GM21786 (cell line): Measurements from ENCODE around the gene DTX1.

Experiments
- ATAC-seq: cut with Tn5 transposase; IDR thresholded peaks from one replicate; pipeline ENCODE4 v1.9.1; 2021; ENCODE audit not compliant: unreplicated experiment

Gene DTX1

GRCh38 chr12:113055594-113056380 is 743 bp upstream of the DTX1 start:
- no peak for ATAC-seq

GRCh38 chr12:113056381-113056630 is 224 bp upstream of the DTX1 start:
- ATAC-seq: no peak

GRCh38 chr12:113057565-113058485 is 1.3 kb downstream of the DTX1 start:
- ATAC-seq: no peak

- no peak for ATAC-seq
Observed at GRCh38 chr12:113058553-113058952, 2.0 kb downstream of the DTX1 start.

- no peak for ATAC-seq
Observed at GRCh38 chr12:113059071-113059595, 2.6 kb downstream of the DTX1 start.

GRCh38 chr12:113060336-113060960 is 3.9 kb downstream of the DTX1 start:
- no peak for ATAC-seq

GRCh38 chr12:113061061-113061694 is 4.6 kb downstream of the DTX1 start:
- ATAC-seq: no peak

DNA sequence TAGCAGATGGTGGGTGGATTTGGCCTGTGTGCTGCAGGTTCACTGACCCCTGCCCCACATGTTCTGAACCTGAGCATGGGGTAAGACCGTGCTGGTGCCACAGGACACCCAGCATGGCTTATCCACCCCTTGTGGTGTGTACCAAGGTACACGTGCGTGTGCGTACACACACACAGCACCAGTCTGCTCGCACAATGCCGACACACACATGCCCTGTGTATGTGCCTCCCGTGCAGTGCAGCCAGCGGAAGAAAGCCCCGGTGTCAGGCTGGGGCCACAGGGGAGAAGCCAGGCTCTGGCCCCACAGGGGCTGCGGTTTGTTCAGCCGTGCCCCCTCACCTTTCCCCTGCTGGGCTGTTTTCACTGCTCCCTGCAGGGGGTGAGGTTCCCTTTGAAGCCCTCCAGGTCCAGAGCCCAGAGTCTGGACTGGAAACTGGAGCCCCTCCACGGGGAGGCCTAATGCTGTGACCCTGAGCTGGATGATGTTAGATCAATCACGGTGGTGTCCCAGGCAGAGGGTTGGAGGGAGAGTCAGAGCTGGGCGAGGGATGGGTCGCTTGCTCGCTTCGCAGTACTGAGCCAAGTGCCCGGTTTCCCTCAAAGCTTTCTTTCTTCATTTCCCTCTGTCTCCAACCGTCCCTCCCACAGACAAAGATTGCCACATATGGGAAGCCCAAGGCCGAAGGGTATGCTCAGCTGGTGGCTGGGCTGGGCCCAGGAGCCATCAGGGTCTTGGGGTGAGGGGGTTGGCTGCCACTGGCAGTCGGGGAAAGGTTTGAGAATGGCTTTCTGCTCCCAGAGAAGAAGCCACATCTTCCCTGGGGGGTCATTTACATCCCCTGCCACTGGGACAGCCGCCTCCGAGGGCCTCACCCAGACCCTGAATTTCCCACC is 6.2 kb downstream of the DTX1 start:
- no peak for ATAC-seq

DNA sequence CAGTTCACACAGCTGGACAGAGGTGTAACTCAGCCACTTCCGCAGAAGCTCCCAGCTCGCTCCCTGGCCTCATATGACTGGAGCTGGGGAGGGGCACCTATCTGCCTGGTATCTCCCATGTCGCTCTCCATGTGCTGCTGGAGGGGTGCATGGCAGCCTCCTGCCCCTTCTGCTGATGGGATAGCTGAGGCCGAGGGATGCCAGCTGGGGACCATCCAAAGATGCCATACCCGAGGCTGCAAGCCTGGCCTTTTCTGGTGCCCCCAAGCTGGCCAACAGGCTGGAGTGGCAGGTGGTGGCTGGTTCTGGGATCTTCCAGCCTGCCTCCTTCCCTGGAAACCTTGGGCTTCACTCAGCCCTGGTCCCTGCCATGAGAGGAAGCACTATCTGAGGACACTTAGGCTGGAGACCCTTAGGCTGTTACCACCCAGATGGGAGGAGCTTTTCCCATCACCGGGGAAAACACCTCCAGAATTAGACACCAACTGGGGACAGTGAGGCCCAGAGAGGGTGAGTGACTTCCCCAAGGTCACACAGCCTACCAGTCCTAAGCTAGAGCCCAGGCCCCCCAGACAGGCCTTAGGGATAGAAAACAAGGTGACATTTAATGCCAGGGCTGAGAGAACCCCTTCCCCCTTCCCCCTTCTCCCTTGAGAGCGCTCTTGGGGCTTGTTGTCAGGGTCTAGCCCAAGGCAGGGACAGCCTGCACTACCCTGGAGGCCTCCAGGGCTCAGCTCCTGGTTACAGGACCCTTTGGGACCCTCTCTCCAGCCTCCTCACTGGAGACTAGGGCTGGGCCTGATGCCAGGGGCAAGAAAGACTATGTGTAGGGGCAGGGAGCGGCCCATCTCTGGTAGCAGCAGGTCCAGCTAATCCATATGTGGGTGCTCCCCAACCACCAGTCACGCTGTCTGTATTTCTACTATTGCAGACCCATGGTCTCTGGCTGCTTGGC is 7.1 kb downstream of the DTX1 start:
- ATAC-seq: no peak

DNA sequence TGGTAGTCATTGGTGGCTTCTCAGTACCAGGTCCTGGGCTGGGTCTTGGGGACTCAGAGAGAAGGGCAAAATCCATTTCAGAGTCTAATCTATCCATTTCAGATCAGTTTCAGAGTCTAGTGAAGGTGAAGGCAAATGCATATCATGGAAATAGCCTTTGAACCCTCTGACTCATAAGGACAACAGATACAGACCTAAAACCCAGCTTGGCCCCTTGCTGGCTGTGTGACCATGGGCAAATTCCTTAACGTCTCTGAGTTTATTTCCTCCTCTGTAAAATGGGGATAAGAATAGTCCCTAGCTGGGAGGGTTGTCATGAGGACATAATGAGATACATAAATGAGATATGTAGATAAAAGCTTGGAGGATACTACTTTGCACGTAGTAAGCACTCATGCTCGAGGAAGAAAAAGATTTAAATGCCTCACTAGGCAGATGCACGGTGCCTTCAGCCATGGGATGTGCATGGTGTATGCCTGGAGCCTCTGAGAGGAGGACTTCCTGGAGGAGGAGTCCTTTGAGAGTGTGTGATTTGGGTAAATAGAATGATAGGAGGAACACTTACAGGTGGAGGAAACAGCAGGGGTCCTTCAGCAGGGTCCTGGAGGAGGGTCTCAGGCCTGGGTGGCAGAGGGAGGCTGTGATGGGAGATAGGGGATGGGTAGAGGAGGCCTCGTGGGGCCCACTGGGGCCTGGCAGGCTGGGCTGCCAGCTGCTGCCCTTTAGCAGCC is 8.0 kb downstream of the DTX1 start:
- no peak for ATAC-seq

DNA sequence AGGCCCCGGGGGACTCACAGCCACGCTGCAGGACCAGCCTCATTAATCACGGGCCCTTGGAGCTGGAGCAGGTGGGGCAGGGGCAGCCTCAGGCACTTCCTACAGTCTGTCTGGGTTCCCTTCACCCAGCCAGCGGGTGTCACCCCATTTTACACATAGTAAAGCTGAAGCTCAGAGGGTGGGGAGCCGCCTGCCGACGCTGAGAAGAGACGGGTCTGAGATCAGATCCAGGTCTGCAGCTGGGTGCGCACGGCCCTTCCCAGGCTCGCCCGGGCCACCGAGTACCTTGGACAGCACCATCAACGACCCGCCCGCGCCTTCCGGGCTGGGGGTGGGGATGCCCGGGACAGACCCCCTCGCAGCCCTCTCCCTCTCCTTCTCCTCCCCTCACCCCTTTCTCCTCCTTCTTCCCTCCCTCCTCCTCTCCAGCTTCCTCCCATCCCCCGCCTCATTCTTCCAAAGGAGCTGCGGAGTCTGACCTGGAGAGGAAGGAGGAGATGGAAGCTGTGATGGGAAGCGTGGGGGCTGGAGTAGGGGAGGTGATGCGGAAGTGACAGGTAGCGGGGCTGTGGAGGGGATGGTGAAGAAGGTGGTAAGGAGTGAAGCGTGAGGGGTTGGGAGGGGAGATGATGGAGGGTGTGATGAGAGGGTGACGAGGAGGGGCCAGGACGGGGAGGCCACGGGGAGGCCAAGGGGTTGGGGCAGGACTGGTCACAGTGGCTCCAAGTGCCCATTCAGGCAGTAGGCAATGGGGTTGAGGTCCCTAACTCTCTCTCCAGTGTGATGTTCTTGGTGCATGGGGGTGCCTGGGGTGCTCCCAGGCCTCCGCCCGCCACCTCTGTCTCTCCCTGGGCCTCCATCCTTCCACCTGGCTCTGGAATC is 8.8 kb downstream of the DTX1 start:
- ATAC-seq: no peak

DNA sequence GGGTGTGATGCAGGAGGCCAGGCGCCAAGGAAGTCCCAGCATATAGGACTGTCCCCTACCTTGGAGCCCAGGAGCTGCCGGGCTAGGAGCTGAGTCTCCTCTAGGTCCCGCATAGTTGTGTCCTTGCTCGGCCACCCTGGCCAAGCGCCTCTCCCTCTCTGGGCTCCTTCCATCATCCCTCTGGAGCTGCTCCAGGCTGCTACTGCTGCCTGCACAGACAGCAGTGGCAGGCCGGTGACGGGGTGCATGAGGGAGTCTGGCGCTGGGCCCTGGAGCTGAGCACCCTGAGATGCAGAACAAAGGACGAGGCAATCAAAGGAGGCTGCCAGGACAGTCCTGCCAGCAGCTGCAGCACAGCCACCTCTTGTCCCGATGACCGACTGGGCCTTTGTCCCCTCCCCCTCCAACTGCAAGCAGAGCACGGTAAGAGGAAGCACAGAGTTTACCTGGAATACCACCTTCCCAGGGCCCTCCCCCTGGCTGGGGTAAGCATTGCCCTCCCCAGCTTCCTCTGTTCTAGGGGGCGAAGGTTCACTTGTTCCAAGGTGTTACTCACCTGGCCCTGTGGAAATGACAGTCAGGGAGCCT is 10.4 kb downstream of the DTX1 start:
- no peak for ATAC-seq

DNA sequence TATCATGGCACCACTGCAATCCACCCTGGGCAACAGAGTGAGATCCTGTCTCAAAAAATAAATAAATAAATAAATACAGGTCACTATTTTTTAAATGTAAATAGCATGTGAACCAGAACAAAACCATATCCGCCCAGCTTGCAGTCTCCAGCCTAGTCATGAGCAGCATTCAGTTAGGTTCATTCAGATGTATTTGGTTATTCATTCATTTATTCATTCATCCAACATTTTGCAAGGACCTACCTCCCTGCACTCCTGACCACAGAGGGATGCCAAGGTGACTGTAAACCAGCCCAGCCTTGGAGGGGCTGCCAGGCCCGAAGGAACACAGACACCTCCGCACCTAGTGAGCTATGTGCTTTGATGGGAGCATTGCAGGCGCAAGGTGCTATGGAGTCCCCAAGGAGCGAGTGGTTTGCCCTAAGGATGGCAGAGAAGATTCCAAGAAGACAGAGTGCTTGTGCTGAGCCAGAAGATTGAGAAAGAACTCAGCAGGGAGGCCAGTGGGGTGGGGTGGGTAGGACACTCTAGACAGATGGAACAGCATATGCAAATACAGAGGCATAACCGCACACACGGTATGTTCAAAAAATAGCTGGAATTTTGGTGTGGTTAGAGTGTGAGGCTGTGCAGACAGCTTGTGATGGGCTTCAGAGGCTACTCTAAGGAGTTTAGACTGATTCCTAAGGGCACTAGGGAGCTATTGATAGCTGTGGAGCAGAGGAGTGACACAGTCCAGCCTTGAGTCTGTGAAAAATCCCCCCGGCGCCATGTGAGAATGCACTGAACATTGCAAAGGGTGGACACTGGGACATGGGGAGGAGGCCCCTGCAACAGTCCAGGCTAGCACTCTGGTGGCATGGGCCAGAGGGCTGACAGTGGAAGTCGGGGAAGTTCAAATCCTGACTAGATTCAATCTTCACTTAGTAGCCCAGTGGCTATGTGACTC is 11.7 kb downstream of the DTX1 start:
- no peak for ATAC-seq

GRCh38 chr12:113069149-113069548 is 12.6 kb downstream of the DTX1 start:
- ATAC-seq: no peak

GRCh38 chr12:113069751-113070116 is 13.2 kb downstream of the DTX1 start:
- no peak for ATAC-seq
